Glutamatergic neuron (in vitro differentiated cells): ENCODE data around the gene RPS6KA5. TPM values are rescaled to one million over a fixed set of nuclear protein-coding genes. Genes with fewer than 3 reads are reported as not detected.

Source experiments
- DNase-seq: peaks from one replicate; pipeline ENCODE4 v3.0.0; 2022
- H3K27ac Mint-ChIP-seq: one replicate; pipeline ENCODE4 v1.8.0; 2020; ENCODE audit warnings: mild to moderate bottlenecking, mixed read lengths, inconsistent platforms; ENCODE audit not compliant: unreplicated experiment
- H3K27me3 Mint-ChIP-seq: one replicate; pipeline ENCODE4 v1.8.0; 2020; ENCODE audit warnings: mild to moderate bottlenecking, moderate library complexity, mixed read lengths, inconsistent platforms; ENCODE audit not compliant: unreplicated experiment
- H3K36me3 Mint-ChIP-seq: one replicate; pipeline ENCODE4 v1.8.0; 2020; ENCODE audit warnings: mild to moderate bottlenecking, mixed read lengths, inconsistent platforms; ENCODE audit not compliant: unreplicated experiment
- H3K4me1 Mint-ChIP-seq: one replicate; pipeline ENCODE4 v1.8.0; 2020; ENCODE audit warnings: mild to moderate bottlenecking, low read depth, mixed read lengths, inconsistent platforms; ENCODE audit not compliant: unreplicated experiment
- H3K4me3 Mint-ChIP-seq: one replicate; pipeline ENCODE4 v1.8.0; 2020; ENCODE audit warnings: mild to moderate bottlenecking, mixed read lengths, inconsistent platforms; ENCODE audit not compliant: unreplicated experiment
- H3K9me3 Mint-ChIP-seq: one replicate; pipeline ENCODE4 v1.8.0; 2020; ENCODE audit warnings: mild to moderate bottlenecking, moderate library complexity, mixed read lengths, inconsistent platforms; ENCODE audit not compliant: unreplicated experiment
- CTCF ChIP-seq: fragments of 200-600 bp; sonication (generic); IDR thresholded peaks from one replicate; pipeline ENCODE4 v1.5.0; 2021; ENCODE audit not compliant: partially characterized antibody, unreplicated experiment
- total RNA-seq: library from RNA; stranded (reverse); fragmentation: NEBNext Ultra II Directional; extraction: Animal tissue kit (Norgen Biotek cat#: 25700); gene quantifications from one replicate; pipeline ENCODE4 v1.2.1, GENCODE V29; 2021; ENCODE audit not compliant: unreplicated experiment

Gene RPS6KA5
- total RNA-seq, 1 donor from 2014 or later = 3.8 TPM

DNA sequence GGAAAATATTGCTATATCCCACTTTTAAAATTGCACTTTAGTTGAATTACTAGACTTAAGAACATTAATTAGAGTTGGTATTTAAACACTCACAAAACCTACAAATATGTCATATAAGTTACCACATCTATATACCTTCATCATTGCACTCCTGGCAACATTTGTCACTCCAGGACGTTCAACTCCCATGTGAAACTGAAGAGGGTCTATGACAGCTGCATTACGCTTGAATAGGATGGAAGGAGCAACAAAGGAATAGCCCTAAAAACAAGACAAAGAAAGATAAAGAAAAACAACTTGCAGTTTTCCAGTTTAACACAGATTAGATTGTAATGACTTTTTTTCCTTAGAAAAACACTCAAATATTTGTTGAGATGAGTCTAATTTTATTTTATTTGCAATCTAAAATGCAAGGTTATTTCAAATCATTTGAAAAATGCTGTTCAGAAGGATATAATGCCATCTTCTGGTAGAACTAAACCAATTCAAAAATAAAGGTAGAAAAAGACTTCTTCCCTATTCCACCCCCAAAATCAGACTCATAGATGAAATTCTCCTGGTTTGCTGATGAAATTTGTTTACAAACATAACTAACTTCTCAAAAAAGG is 159.9 kb downstream of the RPS6KA5 start:
- H3K27me3 Mint-ChIP-seq = peaks cover 3% of the 10 kb centered on the region
- H3K36me3 Mint-ChIP-seq = no peaks in the 10 kb centered on the region
- no peak for TF ChIP-seq CTCF
- no peak overlapping the region for H3K4me3 Mint-ChIP-seq
- no peaks in the 10 kb centered on the region for H3K9me3 Mint-ChIP-seq
- DNase-seq = no peak
- H3K4me1 Mint-ChIP-seq = no peaks in the 10 kb centered on the region
- no peak overlapping the region for H3K27ac Mint-ChIP-seq

DNA sequence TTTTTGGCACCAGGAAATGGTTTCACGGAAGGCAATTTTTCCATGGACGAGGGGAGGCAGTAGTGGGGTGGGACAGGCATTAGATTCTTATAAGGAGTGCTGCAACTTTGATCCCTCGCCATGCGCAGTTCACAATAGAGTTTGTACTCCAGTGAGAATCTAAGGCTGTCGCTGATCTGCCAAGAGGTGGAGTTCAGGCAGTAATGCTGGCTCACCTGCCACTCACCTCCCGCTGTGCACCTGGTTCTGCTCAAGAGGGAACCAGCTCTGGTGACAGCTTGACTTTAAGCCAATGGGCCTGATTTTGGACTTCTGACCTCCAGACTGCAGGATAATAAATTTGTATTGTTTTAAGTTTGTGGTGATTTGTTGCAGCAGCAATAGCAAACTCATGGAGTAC is 163.4 kb downstream of the RPS6KA5 start:
- Mint-ChIP-seq H3K36me3 (no peaks in the 10 kb centered on the region), H3K4me1 (peaks cover 4% of the 10 kb centered on the region), H3K27ac (no peak overlapping the region), H3K4me3 (no peak overlapping the region), H3K9me3 (no peaks in the 10 kb centered on the region), H3K27me3 (peaks cover 3% of the 10 kb centered on the region)
- DNase-seq = no peak
- no peak for TF ChIP-seq CTCF

DNA sequence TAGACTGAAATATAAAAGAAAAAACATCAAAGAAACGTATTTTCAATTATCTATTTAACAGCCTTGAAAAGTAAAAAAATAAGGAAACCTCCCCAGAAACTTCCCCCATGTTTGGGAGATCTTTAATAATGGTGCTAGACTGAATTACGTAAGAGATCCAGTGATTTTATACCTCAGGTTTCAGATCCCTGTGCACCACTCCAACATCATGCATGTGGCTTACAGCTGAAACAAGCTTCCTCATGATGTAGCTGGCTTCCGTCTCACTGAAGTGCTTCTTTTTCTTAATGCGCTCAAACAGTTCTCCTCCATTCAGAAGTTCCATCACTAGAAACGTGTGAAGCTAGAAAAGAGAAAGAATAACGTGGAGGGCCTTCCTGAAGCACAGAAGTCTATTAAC is 166.2 kb downstream of the RPS6KA5 start:
- H3K36me3 Mint-ChIP-seq = no peaks in the 10 kb centered on the region
- H3K9me3 Mint-ChIP-seq = no peaks in the 10 kb centered on the region
- no peak for TF ChIP-seq CTCF
- H3K27me3 Mint-ChIP-seq = peaks cover 3% of the 10 kb centered on the region
- DNase-seq = no peak
- peaks cover 12% of the 10 kb centered on the region for H3K4me1 Mint-ChIP-seq
- H3K4me3 Mint-ChIP-seq = no peak overlapping the region
- no peak overlapping the region for H3K27ac Mint-ChIP-seq

DNA sequence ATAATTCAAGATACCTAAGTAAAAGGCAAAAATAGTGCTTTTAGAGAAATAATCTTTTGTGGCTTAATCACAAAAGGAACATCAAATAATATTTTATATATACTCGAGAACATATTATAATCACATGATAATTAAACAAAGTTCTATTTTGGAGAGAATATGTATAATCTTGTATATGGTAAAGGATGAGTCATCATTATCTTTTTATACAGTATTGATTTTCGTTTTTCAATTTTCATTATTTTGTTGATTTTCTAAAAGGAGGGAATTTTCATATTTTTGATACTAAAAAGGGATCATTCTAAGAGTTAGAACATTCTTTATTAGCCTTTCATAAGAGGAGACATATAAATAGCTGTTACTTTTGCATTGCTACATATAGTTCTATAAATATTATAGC is 166.9 kb downstream of the RPS6KA5 start:
- no peaks in the 10 kb centered on the region for H3K9me3 Mint-ChIP-seq
- TF ChIP-seq CTCF = no peak
- H3K27ac Mint-ChIP-seq = no peak overlapping the region
- DNase-seq = no peak
- H3K4me3 Mint-ChIP-seq = no peak overlapping the region
- H3K27me3 Mint-ChIP-seq = peaks cover 3% of the 10 kb centered on the region
- H3K36me3 Mint-ChIP-seq = no peaks in the 10 kb centered on the region
- H3K4me1 Mint-ChIP-seq = peaks cover 12% of the 10 kb centered on the region

DNA sequence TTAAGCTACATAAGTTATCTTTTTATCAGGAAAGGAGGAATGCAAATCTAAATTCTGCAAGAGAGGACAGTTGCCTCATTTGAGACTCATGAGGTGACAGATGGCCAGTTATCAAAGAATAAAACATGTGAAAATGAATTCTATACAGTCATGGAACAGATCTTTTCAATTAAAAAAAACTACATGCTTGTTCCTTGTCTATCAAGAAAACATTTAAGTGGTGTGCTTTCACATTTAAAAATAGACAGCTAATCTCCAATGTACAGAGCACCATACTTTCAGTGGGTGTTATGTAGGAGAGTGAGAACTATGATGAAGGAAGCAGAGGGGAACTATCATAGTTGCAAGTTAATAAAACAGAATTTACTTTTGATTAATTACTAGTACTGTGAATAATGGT is 167.5 kb downstream of the RPS6KA5 start:
- Mint-ChIP-seq H3K27me3 (peaks cover 3% of the 10 kb centered on the region), H3K27ac (no peak overlapping the region), H3K36me3 (no peaks in the 10 kb centered on the region), H3K4me3 (no peak overlapping the region), H3K9me3 (no peaks in the 10 kb centered on the region), H3K4me1 (peaks cover 12% of the 10 kb centered on the region)
- DNase-seq = no peak
- TF ChIP-seq CTCF = no peak
